Neuron (in vitro differentiated cells): ENCODE data around the gene CTU2.

ENCODE experiments used
- H2AFZ ChIP-seq: one replicate; pipeline ENCODE4 v1.6.1; 2013; ENCODE audit warnings: low read depth, mild to moderate bottlenecking, inconsistent platforms, low read length, moderate library complexity
- H3K27me3 ChIP-seq: one replicate; pipeline ENCODE4 v1.6.1; 2013; ENCODE audit warnings: low read length; ENCODE audit not compliant: insufficient read depth
- H3K36me3 ChIP-seq: one replicate; pipeline ENCODE4 v1.6.1; 2013; ENCODE audit warnings: low read length; ENCODE audit not compliant: insufficient read depth
- H3K4me1 ChIP-seq: one replicate; pipeline ENCODE4 v1.6.1; 2013; ENCODE audit warnings: low read length; ENCODE audit not compliant: insufficient read depth
- H3K4me3 ChIP-seq: 2 replicates; pipeline ENCODE4 v1.5.1; 2013; ENCODE audit warnings: mild to moderate bottlenecking, low read length, moderate library complexity
- H3K9me3 ChIP-seq: one replicate; pipeline ENCODE4 v1.6.1; 2013; ENCODE audit warnings: low read length

Gene CTU2

DNA sequence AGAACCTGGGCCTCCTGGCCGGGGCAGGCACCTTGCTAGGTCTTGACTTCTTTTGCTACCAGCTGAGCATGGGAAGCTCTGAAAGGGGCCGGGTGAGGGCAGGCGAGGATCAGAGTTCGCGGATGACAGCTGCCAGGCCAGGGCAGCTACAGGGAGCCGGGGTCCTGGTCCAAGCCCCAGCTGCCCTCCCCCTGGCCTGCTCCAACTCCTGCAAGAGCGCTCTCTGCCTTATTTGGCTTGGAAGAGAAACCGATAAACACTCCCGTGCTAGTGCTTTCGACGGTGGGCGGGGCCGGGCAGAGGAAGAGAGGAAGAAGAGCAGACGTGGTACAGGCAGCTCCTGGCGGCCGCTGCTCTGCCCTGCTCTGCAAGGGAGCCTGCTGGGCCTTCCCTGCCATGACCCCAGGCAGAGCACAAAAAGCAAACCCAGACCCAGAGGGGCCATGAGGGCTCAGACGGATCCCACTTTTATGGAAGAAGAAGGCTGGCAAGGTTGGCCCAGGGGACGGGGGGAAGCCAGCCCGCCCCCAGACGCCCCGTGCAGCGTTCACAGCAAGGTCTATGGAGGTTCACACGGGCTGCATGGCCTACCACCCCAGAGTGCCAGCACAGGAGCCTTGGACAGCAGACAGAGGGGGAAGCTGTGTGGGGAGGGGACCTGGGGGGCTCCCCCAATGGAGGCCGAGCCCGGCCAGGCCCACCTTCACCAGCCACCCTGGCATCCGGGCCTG lies 53.1 kb downstream of the CTU2 start:
- Histone ChIP-seq H3K4me3 (no peak overlapping the region), H3K36me3 (no peaks in the 10 kb centered on the region), H3K9me3 (peaks cover 3% of the 10 kb centered on the region), H3K27me3 (no peaks in the 10 kb centered on the region), H3K4me1 (peaks cover 12% of the 10 kb centered on the region), H2AFZ (no peak overlapping the region)

DNA sequence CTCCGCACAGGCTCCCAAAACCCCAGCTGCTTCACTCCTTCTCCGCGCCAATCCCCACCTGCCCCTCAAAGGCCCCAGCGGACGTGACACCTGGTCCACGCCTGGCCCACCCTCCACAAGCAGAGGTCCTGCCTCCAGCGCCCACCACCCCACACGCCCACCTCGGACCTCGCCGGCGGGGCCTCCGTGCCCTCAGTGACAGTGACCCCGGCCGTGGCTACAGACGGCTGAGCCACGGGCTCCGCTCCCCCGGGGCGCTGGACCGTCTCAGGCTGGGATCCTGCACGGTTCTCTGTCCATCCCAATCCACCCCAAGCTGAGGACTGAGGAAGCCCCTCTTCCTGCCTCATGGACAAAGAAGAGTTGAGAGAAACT lies 53.7 kb downstream of the CTU2 start:
- H2AFZ ChIP-seq = no peak overlapping the region
- H3K9me3 ChIP-seq = peaks cover 3% of the 10 kb centered on the region
- H3K27me3 ChIP-seq = no peaks in the 10 kb centered on the region
- H3K36me3 ChIP-seq = no peaks in the 10 kb centered on the region
- no peak overlapping the region for H3K4me3 ChIP-seq
- peaks cover 10% of the 10 kb centered on the region for H3K4me1 ChIP-seq

- H3K4me3 ChIP-seq = no peak overlapping the region
- H3K9me3 ChIP-seq = peaks cover 3% of the 10 kb centered on the region
- peaks cover 8% of the 10 kb centered on the region for H3K4me1 ChIP-seq
These were observed 54.3 kb downstream of the CTU2 start for GRCh38 chr16:88760424-88761142.

GRCh38 chr16:88761143-88761534 lies 54.8 kb downstream of the CTU2 start:
- H3K36me3 ChIP-seq = no peaks in the 10 kb centered on the region
- no peak overlapping the region for H3K4me3 ChIP-seq
- H2AFZ ChIP-seq = no peak overlapping the region
- peaks cover 3% of the 10 kb centered on the region for H3K9me3 ChIP-seq
- H3K4me1 ChIP-seq = peaks cover 8% of the 10 kb centered on the region
- no peaks in the 10 kb centered on the region for H3K27me3 ChIP-seq

More at GRCh38 chr16:88760424-88761142, 54.3 kb downstream of the CTU2 start:
- H2AFZ ChIP-seq = no peak overlapping the region
- no peaks in the 10 kb centered on the region for H3K36me3 ChIP-seq
- H3K27me3 ChIP-seq = no peaks in the 10 kb centered on the region

- Histone ChIP-seq H3K4me1 (peaks cover 8% of the 10 kb centered on the region), H2AFZ (no peak overlapping the region), H3K9me3 (peaks cover 3% of the 10 kb centered on the region), H3K27me3 (no peaks in the 10 kb centered on the region), H3K36me3 (no peaks in the 10 kb centered on the region), H3K4me3 (no peak overlapping the region)
These were observed 55.5 kb downstream of the CTU2 start for GRCh38 chr16:88761830-88762229.

DNA sequence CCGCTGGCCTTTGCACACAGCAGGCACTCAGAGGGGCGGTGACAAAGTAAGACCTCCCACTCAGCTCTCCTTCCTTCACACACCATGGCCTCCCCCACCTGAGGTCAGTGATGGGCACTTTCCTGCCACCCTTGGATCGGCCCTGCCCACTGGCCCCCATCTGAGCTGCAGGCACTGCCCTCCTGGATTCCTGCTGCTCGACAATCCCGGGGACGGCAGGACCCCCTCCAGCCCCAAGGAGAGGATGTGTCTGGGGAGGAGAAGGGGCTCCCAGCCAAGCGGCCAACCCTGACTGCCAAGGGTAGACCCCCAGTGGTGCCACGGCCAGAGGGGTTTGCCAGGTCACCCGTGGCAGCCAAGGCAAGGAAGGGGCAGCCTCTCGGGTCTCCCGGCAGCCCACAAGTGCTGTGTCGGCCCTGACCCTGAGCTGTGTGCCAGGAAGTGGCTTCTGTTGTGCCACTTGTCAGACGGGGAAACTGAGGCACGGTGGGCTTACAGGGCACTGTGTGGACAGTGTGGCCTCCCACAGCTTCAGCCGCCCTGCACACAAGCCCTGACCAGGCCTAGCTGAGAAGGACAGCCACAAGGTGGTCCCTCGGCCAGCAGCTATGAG lies 56.1 kb downstream of the CTU2 start:
- no peak overlapping the region for H3K4me3 ChIP-seq
- H3K36me3 ChIP-seq = no peaks in the 10 kb centered on the region
- H3K27me3 ChIP-seq = no peaks in the 10 kb centered on the region
- no peak overlapping the region for H2AFZ ChIP-seq
- peaks cover 8% of the 10 kb centered on the region for H3K4me1 ChIP-seq
- H3K9me3 ChIP-seq = peaks cover 3% of the 10 kb centered on the region

DNA sequence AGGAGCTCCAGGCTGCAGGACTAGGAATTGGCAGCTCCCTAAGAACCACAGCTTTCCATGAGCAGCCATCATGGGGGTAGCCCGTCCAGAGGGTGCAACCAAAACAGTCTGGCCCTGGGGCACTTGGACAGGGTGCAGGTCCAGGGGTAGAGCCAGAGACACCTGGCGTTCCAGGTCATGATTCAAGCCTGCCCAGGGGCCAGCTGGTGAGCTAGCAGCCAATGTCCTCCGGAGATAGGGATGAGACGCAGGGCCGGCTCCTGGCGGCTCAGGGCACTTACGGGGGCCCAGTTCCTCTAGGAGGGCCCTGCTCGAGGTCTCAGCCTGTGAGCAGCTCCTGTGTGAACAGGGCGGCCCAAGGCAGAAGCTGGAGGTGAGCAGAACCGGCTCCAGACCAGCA lies 56.6 kb downstream of the CTU2 start:
- peaks cover 3% of the 10 kb centered on the region for H3K9me3 ChIP-seq
- H3K4me3 ChIP-seq = no peak overlapping the region
- no peaks in the 10 kb centered on the region for H3K27me3 ChIP-seq
- no peaks in the 10 kb centered on the region for H3K36me3 ChIP-seq
- H2AFZ ChIP-seq = no peak overlapping the region
- peaks cover 8% of the 10 kb centered on the region for H3K4me1 ChIP-seq

DNA sequence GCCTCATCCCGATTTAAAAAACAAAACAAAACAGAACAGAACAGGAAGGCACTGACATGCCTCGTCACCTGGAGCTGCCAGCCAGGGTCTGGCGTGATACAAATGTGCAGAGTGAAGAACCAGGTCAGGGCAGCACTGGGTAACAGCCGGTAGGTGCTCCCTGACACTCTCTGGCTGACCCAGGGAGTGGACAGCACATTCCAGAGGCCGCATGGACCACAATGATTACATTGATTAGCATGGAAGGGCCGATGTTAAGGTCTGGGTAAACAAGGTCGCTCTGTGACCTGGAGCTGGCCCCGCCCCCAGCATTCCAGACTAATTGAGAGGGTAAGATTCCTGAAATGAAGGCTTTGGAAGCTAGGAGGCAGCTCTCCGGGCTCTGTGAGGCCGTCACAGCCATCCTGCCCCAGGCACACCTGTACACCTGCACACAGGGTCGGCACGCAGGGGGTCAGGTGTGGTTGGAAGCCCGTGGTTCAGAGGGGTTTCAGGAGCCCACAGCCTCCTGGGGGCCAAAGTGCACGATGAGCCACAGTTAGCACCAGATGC lies 57.3 kb downstream of the CTU2 start:
- Histone ChIP-seq H3K36me3 (no peaks in the 10 kb centered on the region), H3K4me1 (peaks cover 12% of the 10 kb centered on the region), H3K9me3 (no peaks in the 10 kb centered on the region), H3K4me3 (no peak overlapping the region), H3K27me3 (no peaks in the 10 kb centered on the region), H2AFZ (no peak overlapping the region)

GRCh38 chr16:88764080-88764479 lies 57.8 kb downstream of the CTU2 start:
- no peaks in the 10 kb centered on the region for H3K36me3 ChIP-seq
- no peak overlapping the region for H3K4me3 ChIP-seq
- H3K9me3 ChIP-seq = no peaks in the 10 kb centered on the region
- H2AFZ ChIP-seq = no peak overlapping the region
- H3K4me1 ChIP-seq = peaks cover 12% of the 10 kb centered on the region
- H3K27me3 ChIP-seq = no peaks in the 10 kb centered on the region

- H3K9me3 ChIP-seq = no peaks in the 10 kb centered on the region
- peaks cover 12% of the 10 kb centered on the region for H3K4me1 ChIP-seq
- no peak overlapping the region for H3K4me3 ChIP-seq
- no peaks in the 10 kb centered on the region for H3K27me3 ChIP-seq
- H3K36me3 ChIP-seq = no peaks in the 10 kb centered on the region
- H2AFZ ChIP-seq = no peak overlapping the region
These were observed 58.6 kb downstream of the CTU2 start for GRCh38 chr16:88764913-88765349.
